ENCODE data around the gene ANXA6. TPM values are rescaled to one million over a fixed set of nuclear protein-coding genes. Genes with fewer than 3 reads are reported as not detected.

The ANXA6 gene
- total RNA-seq, 1 experiment from 2014 or later, result 98.7 TPM

GRCh38 chr5:151071848-151072629 lies 85.5 kb downstream of the ANXA6 start:
- H3K27ac Mint-ChIP-seq, result peak overlapping the region in 2 of 3 experiments; percentile 63 to 87; a peak in 2 of 7 replicates
- no peaks in the 10 kb centered on the region for H3K27me3 ChIP-seq (ENCODE audit: insufficient read depth, low read length)

More at GRCh38 chr5:151071848-151072629, 85.5 kb downstream of the ANXA6 start:
- H3T11ph ChIP-seq (ENCODE audit: low read length), result no peak overlapping the region
- no peak overlapping the region for H3K27ac ChIP-seq (ENCODE audit: insufficient read length, low read depth, low read length)
- H3K4ac ChIP-seq (ENCODE audit: low read depth, low read length), result no peak overlapping the region
- H4K8ac ChIP-seq (replicated peaks; ENCODE audit: insufficient read length, low read depth, low read length), result no peak overlapping the region
- no peak for DNase-seq
- no peaks in the 10 kb centered on the region for H3K79me2 ChIP-seq (ENCODE audit: insufficient read depth, low read length)
- H3K79me1 ChIP-seq (ENCODE audit: insufficient read depth, low read depth, low read length, poor library complexity, severe bottlenecking), result peaks cover 2% of the 10 kb centered on the region
- H2AK5ac ChIP-seq (ENCODE audit: insufficient read length, low read length), result no peak overlapping the region
- no peak for TF ChIP-seq CTCF (conservative IDR thresholded peaks at IDR 0.05)
- no peaks in the 10 kb centered on the region for H3K9me3 ChIP-seq (ENCODE audit: control insufficient read depth, low read depth, low read length)
- no peaks in the 10 kb centered on the region for H4K20me1 ChIP-seq (ENCODE audit: control insufficient read depth, insufficient read depth, insufficient read length)
- H2BK5ac ChIP-seq (ENCODE audit: insufficient read length, low read length), result no peak overlapping the region
- H3K23me2 ChIP-seq (ENCODE audit: insufficient read length, low read depth, low read length, poor library complexity, severe bottlenecking), result no peaks in the 10 kb centered on the region
- H2BK12ac ChIP-seq (ENCODE audit: insufficient read length, low read depth, low read length), result no peak overlapping the region
- WGBS (ENCODE audit: extremely low coverage, insufficient read length, low lambda C conversion rate), result no CpG with 5 or more reads among the region's 10 CpGs
- peaks cover 0 to 8% (median 6%) of the 10 kb centered on the region in 3 experiments; a peak in 4 of 7 replicates for H3K36me3 Mint-ChIP-seq (ENCODE audit: insufficient read depth in 1 of 3, low read depth in 3 of 3)
- no peak overlapping the region for H3K14ac ChIP-seq (ENCODE audit: insufficient read depth, low read length)
- no peaks in the 10 kb centered on the region for H3K27me3 Mint-ChIP-seq (ENCODE audit: low read depth)
- no peak overlapping the region for H3K56ac ChIP-seq (ENCODE audit: insufficient read length, low read depth, low read length)
- H4K5ac ChIP-seq (ENCODE audit: insufficient read length, low read depth, low read length), result no peak overlapping the region
- no peak overlapping the region for H2BK15ac ChIP-seq (ENCODE audit: low read depth, low read length)
- H3K4me3 Mint-ChIP-seq, result no peak overlapping the region
- H3K9me3 Mint-ChIP-seq, result no peaks in the 10 kb centered on the region
- no peak overlapping the region for H3K18ac ChIP-seq (ENCODE audit: insufficient read length, low read depth, low read length)
- H3K4me1 ChIP-seq (ENCODE audit: insufficient read depth, low read length), result no peaks in the 10 kb centered on the region
- peaks cover 17 to 19% of the 10 kb centered on the region in 2 experiments for H3K4me1 Mint-ChIP-seq
- H2BK120ac ChIP-seq (ENCODE audit: low read depth, low read length, poor library complexity, severe bottlenecking), result no peak overlapping the region
- H2AFZ ChIP-seq (ENCODE audit: low read length), result no peak overlapping the region
- no peak overlapping the region for H2BK20ac ChIP-seq (ENCODE audit: low read depth, low read length, poor library complexity, severe bottlenecking)
- H3K23ac ChIP-seq (ENCODE audit: insufficient read length, low read depth, low read length), result no peak overlapping the region
- no peak overlapping the region for H3K9ac ChIP-seq (ENCODE audit: extremely low read depth, insufficient read length, low read length)
- no peak overlapping the region for H3K4me2 ChIP-seq (ENCODE audit: insufficient read depth, insufficient read length, low read length)
- no peak overlapping the region for H4K91ac ChIP-seq (ENCODE audit: insufficient read length, low read depth, low read length)
